ENCODE data around the gene PCDHGA11. TPM values are rescaled to one million over a fixed set of nuclear protein-coding genes. Genes with fewer than 3 reads are reported as not detected.
"Not testable (repeated sequence)": the region's sequence is repeated elsewhere in the genome, so short reads cannot be mapped to it uniquely, and the experiment has no call there.

Gene PCDHGA11
- total RNA-seq (ENCODE audit: low replicate concordance): 2.6 TPM in 2 replicates
- long read RNA-seq, partial matches to known transcripts: 0 of 1 reads
- long read RNA-seq, other reads (novel, unspliced or antisense): 0 of 1 reads

GRCh38 chr5:141420855-141421488 lies at the start of gene PCDHGA11:
Gene PCDHGA11 (plus strand): TSS chr5:141421051. CDS start chr5:141421228, 177 bp downstream.
- peaks cover 31% of the 10 kb centered on the region for H3K9me3 Mint-ChIP-seq
- no peaks in the 10 kb centered on the region for H3K4me1 Mint-ChIP-seq (ENCODE audit: unreplicated experiment)
- TF ChIP-seq CTCF (conservative IDR thresholded peaks at IDR 0.05): no peak

GRCh38 chr5:141371572-141372475 lies 49.0 kb upstream of the PCDHGA11 start:
- no peak overlapping the region for H3K4me3 Mint-ChIP-seq
- H3K4me1 Mint-ChIP-seq (ENCODE audit: unreplicated experiment): no peaks in the 10 kb centered on the region
- H3K36me3 Mint-ChIP-seq: peaks cover 3% of the 10 kb centered on the region
- DNase-seq (ENCODE audit: extremely low spot score, unreplicated experiment): no peak
- no peak for TF ChIP-seq CTCF (conservative IDR thresholded peaks at IDR 0.05)
- H3K27ac Mint-ChIP-seq: no peak overlapping the region
- H3K27me3 Mint-ChIP-seq: no peaks in the 10 kb centered on the region
- peaks cover 4% of the 10 kb centered on the region for H3K9me3 Mint-ChIP-seq

More at GRCh38 chr5:141420855-141421488, at the start of gene PCDHGA11:
- DNase-seq (ENCODE audit: extremely low spot score, unreplicated experiment): no peak
- Mint-ChIP-seq H3K4me3 (peak within 1 kb of the TSS; percentile 83), H3K27me3 (peaks cover 2% of the 10 kb centered on the region), H3K27ac (peak within 1 kb of the TSS; percentile 74), H3K36me3 (peaks cover 61% of the 10 kb centered on the region)

- no peaks in the 10 kb centered on the region for H3K4me1 Mint-ChIP-seq (ENCODE audit: unreplicated experiment)
- no peak within 1 kb of the TSS for H3K4me3 Mint-ChIP-seq
- no peaks in the 10 kb centered on the region for H3K27me3 Mint-ChIP-seq
- peaks cover 3% of the 10 kb centered on the region for H3K36me3 Mint-ChIP-seq
- H3K27ac Mint-ChIP-seq: no peak within 1 kb of the TSS
- TF ChIP-seq CTCF (conservative IDR thresholded peaks at IDR 0.05): no peak
- peaks cover 4% of the 10 kb centered on the region for H3K9me3 Mint-ChIP-seq
- no peak for DNase-seq (ENCODE audit: extremely low spot score, unreplicated experiment)
Measured at GRCh38 chr5:141373673-141374317, 47.1 kb upstream of the PCDHGA11 start, which contains the start of gene PCDHGA6. Gene PCDHGA6 (plus strand): TSS chr5:141373891. CDS start chr5:141374084, 193 bp downstream.

GRCh38 chr5:141374627-141375026 lies 46.2 kb upstream of the PCDHGA11 start:
- H3K27me3 Mint-ChIP-seq: no peaks in the 10 kb centered on the region
- no peak overlapping the region for H3K4me3 Mint-ChIP-seq
- H3K36me3 Mint-ChIP-seq: peaks cover 3% of the 10 kb centered on the region
- peaks cover 4% of the 10 kb centered on the region for H3K9me3 Mint-ChIP-seq
- DNase-seq (ENCODE audit: extremely low spot score, unreplicated experiment): no peak
- H3K27ac Mint-ChIP-seq: no peak overlapping the region
- no peak for TF ChIP-seq CTCF (conservative IDR thresholded peaks at IDR 0.05)
- no peaks in the 10 kb centered on the region for H3K4me1 Mint-ChIP-seq (ENCODE audit: unreplicated experiment)

DNA sequence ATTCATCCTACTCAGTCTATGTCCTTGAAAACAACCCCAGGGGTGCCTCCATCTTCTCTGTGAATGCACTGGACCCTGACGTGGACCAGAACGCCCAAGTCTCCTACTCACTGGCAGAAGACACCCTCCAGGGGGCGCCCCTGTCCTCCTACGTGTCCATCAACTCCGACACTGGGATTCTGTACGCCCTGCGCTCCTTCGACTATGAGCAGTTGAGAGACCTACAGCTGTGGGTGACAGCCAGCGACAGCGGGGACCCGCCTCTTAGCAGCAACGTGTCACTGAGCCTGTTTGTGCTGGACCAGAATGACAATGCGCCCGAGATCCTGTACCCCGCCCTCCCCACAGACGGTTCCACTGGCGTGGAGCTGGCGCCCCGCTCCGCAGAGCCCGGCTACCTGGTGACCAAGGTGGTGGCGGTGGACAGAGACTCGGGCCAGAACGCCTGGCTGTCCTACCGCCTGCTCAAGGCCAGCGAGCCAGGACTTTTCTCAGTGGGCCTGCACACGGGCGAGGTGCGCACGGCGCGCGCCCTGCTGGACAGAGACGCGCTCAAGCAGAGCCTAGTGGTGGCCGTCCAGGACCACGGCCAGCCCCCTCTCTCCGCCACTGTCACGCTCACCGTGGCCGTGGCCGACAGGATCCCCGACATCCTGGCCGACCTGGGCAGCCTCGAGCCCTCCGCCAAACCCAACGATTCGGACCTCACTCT lies 45.3 kb upstream of the PCDHGA11 start:
- not testable (repeated sequence) for H3K4me1 Mint-ChIP-seq (ENCODE audit: unreplicated experiment); H3K27me3 Mint-ChIP-seq; H3K27ac Mint-ChIP-seq; DNase-seq (ENCODE audit: extremely low spot score, unreplicated experiment); H3K4me3 Mint-ChIP-seq; H3K9me3 Mint-ChIP-seq; H3K36me3 Mint-ChIP-seq

Data from type B pancreatic cell (in vitro differentiated cells).